NCI-H1694 (cell line): Measurements from ENCODE around the gene SLC25A24.
A peak's percentile ranks its signal among the peaks of the same experiment; 100 is the strongest.
"Not testable (repeated sequence)": the region's sequence is repeated elsewhere in the genome, so short reads cannot be mapped to it uniquely, and the experiment has no call there.

ENCODE experiments used
- DNase-seq: peaks from one replicate; lab custom pipeline; 2025; lab: John Stamatoyannopoulos, UW

The SLC25A24 gene

DNA sequence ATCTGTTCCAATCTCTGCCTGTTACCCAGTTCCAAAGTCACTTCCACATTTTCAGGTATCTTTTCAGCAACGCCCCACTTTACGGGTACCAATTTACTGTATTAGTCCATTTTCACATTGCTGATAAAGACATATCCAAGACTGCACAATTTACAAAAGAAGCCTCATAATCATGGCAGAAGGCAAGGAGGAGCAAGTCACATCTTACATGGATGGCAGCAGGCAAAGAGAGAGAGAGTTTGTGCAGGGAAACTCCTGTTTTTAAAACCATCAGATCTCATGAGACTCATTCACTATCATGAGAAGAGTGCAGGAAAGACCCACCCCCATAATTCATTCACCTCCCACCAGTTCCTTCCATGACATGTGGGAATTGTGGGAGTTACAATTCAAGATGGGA is 67.0 kb downstream of the SLC25A24 start:
- not testable (repeated sequence) for DNase-seq

DNA sequence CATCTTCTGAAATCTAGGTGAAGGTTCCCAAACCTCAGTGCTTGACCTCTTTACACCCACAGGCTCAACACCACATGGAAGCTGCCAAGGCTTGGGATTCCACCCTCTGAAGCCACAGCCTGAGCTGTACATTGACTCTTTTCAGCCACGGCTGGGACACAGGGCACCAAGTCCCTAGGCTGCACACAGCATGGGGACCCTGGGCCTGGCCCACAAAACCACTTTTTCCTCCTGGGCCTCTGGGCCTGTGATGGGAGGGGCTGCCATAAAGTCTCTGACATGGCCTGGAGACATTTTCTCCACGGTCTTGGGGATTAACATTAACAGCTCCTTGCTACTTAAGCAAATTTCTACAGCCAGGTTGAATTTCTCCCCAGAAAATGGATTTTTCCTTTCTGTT is 67.8 kb downstream of the SLC25A24 start:
- DNase-seq, result not testable (repeated sequence)

DNA sequence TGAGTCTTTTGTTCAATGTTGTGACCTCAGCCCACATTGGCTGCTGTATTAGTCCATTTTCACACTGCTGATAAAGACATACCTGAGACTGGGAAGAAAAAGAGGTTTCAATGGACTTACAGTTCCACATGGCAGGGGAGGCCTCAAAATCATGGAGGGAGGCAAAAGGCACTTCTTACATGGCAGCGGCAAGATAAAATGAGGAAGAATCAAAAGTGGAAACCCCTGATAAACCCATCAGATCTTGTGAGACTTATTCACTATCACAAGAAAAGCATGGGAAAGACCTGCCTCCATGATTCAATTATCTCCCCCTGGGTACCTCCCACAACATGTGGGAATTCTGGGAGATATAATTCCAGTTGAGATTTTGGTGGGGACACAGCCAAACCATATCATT is 68.9 kb downstream of the SLC25A24 start:
- not testable (repeated sequence) for DNase-seq

DNA sequence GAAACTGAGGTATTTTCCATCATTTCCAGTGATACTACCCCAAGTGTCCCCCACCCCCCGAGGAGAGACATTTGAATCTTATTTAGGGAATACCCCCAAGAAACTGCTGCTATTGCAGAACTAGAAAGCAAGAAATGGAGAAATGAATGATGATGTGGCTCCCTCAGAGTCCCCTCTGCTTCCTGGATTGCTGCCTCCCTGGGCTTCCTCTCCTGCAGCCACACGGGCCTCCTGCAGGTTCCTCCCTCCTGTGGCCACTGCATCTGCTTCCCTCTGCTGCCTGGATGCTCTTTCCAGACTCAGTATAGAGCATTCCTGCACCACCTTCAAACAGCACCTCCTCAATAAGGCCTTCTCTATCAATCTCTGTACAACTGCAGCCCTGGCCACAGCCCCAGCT is 69.3 kb downstream of the SLC25A24 start:
- no peak for DNase-seq

DNA sequence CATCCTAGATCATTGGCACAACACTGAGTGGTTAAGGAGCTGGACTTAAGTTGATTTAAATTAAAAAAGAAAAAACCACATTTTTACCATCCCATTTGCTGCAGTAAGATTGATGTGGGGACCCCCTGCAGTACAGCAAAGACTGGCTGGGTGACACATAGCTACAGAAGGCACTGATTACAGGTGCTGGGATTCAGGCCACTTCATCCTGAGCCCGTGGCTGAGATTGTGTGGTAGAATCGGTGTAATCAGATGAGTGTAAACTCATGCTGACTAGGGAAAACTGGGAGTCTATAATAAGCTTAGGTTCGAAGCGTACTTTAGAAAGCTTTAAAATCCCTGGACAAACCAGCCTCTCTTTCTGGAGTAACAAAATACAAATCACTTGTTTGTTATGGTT is 70.1 kb downstream of the SLC25A24 start:
- no peak for DNase-seq

DNA sequence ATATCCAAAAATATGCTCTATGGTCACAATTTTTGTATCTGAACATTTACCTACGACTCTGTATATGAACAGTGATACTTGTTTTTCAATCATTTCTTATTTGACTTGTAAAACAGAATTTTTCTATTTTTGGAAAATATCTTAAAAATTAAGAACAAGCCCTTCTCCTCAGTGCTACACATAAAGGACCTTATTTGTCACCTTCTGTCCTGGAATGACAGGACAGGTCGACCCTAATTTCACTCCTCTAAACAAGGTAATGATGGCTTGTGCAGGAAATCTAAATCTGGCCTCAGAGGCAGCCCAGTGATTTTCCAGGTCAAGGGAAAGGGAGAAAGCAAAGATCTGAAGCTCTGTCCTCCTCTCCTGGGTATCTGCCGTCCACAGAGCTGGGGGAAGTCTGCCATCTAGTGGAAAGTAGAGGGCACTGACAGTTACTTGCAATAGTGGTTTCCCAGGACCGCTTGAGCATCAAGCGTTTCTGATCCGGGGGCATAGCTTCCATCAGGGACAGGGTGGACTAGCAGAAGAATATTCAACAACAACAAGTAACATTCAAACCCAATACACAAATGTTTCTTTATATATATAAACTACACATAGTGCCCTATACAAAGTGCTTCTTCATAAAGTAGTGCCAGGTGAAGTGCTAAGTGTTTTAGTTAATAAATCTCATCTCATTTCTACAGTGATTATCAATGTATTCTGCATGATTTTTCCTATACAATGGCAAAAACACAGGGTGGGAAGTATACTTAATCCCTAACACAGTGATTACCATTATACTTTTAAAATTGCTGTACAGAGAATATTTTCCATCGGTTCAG is 74.6 kb downstream of the SLC25A24 start:
- peak; percentile 54 for DNase-seq

DNA sequence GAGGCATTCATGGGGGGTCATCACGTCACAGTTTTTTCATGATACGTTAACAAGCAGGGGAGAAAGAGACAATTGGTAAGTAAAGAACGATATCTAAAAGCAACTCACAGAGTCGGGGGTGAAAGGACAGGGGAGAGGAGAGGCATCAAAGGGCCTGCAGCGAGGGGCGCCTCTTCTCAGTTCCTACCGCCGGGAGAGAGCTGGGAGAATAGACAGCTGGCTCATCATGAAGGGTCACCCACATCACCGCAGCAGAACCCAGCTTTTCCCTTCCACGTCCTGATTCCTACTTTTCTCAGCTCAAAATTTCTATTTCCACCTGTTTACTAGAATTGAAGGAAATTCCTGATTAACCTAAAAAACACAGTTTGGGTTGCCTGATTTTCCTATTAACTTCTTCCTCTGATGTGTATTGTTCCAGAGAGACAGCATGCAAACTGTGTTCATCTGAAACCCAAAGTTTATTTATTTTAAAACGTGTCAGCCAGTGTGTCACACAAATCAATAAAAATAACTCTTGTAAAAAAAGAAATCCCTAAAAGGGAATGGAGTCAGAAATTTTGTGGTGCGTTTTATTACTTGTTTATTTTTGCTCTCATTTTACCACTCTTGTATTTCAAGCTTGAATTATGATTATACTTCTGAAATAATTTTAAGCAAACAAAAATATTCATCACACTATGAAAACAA is 75.4 kb downstream of the SLC25A24 start:
- DNase-seq, result no peak

DNA sequence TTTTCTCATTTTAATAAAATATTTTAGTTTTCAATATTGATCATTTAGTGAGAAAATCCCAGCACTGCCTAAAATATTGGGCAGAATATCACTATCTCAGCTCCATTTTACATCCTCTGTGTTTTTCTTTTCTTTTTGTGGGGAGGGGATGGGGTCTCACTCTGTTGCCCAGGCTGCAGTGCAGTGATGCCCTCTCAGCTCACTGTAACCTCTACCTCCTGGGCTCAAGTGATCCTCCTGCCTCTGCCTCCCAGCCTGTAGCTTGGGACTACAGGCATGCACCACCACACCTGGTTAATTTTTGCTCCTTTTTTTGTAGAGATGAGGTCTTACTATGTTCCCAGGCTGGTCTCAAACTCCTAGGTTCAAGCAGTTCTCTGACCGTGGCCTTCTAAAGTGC is 76.1 kb downstream of the SLC25A24 start:
- no peak for DNase-seq

DNA sequence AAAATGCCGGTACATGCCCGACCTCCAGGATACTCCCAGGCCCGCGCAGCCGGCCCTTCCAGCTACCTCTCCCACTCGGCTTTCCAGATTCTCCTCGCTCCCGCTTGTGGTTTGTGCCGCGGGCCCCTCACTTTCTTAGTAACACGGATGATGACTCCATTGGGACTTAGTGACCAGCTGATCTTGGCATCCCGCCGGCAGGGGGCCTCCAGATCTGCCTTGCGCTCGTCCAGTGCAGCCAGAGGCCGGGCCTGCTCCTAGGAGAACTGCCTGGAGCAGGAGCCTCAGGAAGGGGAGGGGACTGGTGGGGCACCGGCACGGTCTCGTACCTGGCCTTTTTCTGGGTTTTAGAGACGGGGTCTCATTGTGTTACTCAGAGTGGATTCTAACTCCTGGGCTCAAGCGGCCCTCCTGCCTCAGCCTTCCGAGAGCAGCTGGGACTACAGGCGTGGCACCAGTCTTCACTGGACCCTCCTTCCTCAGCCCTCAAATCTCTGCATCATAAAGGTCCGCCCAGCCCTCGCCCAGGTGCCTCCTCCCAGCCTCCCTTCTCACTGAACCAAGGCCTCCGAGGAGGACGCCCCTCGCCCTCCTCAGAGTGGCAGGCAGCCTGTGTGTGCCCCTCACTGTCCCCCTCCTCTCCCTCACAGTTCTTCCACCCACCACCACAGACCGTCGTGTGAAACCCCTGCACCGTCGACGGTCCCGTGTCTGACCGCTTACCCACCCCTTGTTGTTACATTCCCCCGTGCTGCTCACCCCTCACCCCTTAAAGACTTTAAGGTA is 78.6 kb downstream of the SLC25A24 start:
- DNase-seq, result no peak

DNA sequence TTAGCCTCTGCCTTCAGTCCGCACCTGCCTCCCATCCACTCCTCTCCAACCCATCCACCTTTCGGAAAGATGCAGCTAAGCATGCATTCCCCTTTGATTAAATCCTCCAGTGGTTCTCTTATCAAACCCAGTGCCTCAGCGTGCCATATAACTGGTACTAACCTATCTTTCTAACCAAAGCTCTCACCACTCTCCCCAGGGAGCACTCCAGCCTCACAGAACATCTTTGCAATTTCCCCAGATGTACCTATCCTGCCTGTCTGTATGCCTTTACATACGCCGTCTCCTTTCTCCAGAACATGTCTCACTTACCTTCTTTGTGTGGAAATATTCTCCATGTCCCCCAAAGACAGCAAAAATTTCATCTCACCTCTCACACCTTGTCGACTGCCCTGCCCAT is 80.0 kb downstream of the SLC25A24 start:
- DNase-seq, result no peak

DNA sequence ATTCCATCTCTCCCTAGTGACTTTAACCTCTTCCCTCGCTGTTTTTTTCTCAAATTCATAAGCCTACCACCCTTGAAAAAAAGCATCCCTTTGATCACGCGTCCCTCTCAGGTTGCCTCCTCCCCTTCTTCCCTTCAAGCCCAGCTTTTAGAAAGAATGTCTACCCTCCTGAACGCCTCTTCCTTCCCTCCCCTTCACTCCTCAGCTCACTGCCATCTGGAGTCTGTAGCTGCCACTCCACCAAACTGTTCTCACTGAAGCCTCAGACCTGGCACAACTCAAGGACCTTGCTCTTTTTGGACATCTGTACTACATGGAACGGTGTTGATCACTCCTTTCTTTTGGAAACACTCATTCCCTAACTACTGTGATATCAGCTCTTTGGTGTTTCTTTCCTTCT is 80.6 kb downstream of the SLC25A24 start:
- no peak for DNase-seq

DNA sequence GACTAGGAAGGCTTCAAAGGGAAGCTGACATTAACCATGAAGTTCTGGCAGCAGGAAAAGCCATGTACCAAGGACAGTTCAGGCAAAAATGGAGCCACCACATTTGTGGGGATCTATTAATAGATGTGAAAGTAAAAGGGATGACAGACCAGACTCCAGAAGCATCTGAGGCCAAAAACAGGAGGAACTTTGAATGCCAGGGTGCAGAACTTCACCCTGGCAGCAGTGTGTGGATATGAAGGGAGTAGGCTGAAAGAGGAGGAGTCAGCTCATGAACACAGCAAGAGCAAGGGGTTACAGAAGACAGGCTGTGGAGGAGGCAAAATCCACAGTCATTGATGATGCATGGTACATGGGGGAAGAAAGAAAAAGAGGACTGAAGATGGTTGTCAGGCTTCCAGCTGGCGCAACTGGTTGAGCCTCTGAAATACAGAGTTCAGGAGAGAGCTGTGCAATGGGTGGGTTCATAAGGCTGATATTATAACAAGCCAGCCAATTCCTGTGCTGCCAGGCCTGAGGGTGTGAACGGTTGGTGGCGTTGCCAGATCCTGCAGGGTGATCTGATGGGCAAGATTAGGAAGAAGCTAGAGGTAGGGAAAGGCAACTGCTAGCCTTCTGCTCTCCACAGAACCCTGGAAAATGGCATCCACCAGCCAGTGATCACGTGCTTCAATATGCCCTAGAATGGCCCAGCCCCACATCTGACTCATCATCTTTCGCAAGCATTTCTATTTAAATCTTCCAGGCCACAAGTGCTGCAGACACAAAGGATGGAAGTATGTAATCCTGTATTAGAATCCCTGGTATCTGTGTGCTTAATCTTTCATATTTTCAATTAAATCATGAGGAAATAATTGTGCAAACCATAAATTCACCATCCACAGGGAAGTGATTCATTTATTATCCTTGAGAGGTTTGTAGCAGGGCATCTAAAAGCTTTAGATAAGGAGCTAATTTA is 81.9 kb downstream of the SLC25A24 start:
- DNase-seq, result no peak

DNA sequence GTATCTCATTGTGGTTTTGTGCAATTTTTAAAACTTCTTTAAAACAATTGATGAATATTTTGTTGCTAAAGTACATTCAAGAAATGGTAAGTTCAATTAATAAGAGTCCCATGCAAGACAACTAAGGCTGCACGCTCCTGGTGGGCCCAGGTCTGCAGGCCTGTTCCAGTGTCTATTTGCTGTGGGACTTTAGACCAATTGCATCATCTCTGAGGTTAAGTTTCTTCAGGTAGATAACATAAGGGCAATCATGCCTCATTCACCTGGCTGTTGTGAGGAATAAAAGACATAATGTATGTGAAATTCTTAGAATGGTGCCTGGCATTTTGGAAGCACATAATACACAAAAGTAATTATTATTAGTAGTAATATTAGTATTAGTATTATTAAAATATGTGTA is 82.9 kb downstream of the SLC25A24 start:
- no peak for DNase-seq

DNA sequence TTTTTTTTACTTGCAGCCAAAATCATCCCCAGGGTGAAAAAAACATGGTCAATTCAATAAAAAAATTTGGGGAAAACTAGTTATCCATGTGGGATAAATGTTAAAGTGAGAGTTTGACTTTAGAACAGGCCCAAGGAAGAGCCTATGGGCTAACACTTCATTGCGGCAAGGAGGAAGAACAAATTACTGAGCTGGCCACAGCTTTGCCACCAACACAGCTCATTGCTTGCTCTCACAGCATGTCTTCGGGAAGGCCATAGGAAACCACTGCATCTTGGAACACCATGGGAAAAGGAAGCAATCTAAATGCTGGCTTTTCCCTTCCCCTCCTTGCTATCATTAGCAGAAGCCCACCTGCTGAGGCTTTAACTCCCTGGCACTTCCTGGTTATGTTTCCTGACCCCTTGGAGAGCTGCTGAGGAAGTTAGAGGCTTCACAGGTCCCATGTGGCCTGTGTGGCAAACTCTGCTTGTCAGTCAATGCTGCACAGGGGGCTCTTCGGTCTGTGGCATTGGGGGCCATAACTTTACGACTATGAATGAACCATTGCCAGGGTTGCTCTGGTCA is 86.0 kb downstream of the SLC25A24 start:
- no peak for DNase-seq

DNA sequence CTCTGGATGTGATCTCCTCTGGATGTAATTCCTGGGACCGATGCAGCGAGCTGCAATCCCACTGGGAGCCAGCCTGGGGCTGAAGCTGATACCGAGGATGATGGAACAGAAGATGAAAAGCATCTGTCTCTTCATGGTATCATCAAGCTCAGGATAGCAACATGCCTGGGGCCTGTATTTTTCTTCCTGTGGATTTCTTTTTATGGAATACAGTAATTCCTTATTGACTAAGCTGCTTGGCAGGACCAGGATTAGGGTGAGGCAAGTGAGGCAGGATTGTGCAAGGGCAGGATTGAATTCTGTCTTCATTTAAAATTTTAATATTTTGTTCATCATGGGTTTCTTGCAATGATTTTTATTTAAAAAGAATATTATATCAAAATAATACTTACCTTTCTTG is 86.6 kb downstream of the SLC25A24 start:
- DNase-seq, result no peak

DNA sequence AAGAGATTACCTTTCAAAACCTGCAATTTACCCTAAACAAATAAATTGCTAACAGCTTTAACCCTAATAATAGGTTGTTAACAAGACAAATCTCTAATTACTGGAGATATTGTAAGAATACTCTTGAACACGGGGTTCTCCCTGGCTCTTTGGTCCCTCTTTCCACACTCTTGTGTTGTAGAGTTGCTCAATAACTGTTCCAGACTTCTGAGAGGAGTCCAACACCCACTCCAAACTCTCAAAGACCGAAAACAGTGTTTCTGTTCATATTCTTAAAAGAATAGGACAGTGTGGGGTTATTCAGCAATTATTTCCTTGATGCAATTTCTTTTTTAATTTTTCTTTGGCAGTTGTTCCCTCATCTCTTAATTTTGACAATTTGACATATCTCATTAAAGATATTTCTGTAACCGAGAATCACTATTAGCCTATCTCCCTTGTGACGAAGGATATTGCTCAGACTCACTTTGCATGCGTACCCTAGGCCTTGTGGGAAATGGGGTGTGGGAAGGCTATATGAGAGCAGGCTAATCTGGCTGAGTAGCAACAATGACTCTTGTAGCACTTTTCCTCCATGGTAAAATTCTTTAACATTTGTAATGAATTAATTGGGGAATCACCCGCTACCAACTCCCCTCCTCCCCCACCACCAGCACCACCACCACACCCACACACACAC is 90.7 kb downstream of the SLC25A24 start:
- no peak for DNase-seq

DNA sequence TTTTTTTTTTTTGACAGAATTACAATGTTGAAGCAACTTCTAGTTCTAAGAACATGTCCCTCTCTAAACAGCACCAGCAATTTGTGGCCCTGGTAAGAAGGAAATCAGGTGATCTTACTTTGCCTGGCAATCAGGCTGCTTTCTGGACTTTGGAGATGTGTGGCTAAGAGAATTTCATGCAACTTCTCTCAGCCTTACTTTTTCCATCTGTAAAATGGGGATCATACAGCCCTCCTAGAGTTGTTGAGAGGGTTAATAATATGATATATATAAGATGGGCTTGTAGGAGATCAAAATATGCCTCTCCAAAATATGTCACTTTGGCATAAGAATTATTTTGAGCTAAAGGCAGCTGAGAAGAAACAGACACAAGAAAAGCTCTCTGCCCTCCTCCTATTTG is 92.0 kb downstream of the SLC25A24 start:
- no peak for DNase-seq

DNA sequence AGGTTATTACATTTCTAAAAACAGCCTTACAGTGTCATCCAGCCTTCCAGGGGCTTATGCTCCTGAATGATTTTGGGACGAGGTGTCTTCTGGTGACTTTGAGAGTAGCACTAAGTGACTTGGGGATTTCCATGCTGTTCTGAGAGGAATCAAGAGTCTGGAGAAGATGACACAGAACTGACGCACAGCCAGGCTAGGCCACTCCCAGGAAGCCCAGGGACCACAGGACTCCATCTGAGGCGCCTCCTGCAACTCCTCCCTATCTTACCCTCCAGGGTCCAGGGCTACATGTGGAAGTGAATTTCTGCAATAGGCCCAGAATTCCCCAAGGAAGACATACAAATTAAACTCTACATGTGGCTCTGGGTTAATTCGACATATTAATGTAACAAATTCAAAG is 92.5 kb downstream of the SLC25A24 start:
- no peak for DNase-seq

DNA sequence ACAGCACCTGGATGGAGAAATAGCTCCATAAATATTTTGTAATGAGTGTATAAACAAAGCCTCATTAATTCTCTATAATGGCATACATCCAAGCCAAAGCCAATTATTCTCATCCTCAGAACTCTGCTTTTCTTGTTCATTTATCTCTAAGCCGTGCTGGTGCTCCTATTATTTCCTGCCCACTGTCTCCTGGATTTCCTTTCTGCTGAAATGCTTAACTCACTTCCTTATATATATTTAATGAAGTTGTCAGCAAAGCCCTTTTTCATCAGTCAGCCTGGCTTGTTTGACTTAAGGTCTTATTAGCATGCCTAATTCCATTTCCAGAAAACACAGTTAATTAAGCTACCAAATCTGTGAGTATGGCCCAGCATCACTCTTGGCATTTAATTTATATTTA is 93.4 kb downstream of the SLC25A24 start:
- DNase-seq, result no peak

DNA sequence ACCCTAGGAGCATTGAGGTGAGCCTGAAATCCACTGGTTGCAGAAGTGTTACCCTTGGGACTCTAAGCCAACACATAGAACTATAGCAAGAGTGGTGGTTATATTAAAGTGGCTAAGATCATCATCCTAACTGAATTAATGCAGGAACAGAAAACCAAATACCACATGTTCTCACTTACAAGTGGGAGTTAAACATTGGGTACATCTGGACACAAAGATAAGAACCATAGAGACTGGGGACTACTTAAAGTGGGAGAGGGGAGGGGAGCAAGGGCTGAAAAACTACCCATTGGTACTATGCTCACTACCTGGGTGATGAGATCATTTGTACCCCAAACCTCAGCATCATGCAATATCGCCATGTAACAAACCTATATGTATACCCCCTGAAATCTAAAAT is 100.0 kb downstream of the SLC25A24 start:
- no peak for DNase-seq

DNA sequence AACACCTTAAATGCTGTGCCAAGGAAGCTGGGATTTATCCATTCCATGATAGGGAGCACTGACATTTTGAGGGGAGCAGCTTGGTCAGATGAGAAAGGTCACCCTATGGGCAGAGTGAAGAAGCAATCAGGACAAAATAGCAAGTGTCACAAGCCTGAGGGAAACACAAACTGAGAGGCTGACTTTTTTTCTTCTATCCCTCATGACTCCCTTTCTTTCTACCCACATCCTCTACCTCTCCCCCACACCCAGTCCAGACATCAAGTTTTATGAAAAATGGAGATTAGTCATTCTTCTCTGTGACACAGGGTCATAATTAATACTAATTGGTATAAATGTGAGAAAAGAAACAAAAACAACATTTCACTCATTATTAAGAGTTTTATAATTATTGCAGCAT is 103.1 kb downstream of the SLC25A24 start:
- DNase-seq, result no peak
